K562 (cell line): Measurements from ENCODE around the gene GCN1. TPM values are rescaled to one million over a fixed set of nuclear protein-coding genes. Genes with fewer than 3 reads are reported as not detected.
A peak's percentile ranks its signal among the peaks of the same experiment; 100 is the strongest.

Experiments
- ATAC-seq: fragments of 200-7000 bp; cut with Tn5 transposase; 3 replicates; pipeline ENCODE4 v1.9.1; 2020; ENCODE audit warnings: moderate library complexity
- BruUV-seq: library from RNA; stranded (reverse); fragments of 400-500 nt; replicated peaks from 2 replicates; lab custom pipeline; 2021; lab: Mats Ljungman, UMichigan
- CTCF ChIA-PET: fragments of 300-600 bp; formaldehyde crosslinking; extraction: SDS; loops from one replicate; lab custom pipeline; 2021; ENCODE audit warnings: low intra/inter-chr PET ratio; lab: Yijun Ruan, JAX
- POLR2A ChIA-PET: fragments of 300-600, 350-650 bp; sonication (Branson Sonifier 250); formaldehyde crosslinking; extraction: SDS; loops from one replicate; lab custom pipeline; 2021; ENCODE audit warnings: antibody characterized with exemption, inconsistent platforms; lab: Yijun Ruan, JAX
- DNase-seq, 4 experiments: peaks; one replicate each; pipeline versions ENCODE4 v3.0.0 to v3.0.0-alpha.2; 2011 to 2018; ENCODE audit warnings: low spot score in 3 of 4, mixed read lengths in 3 of 4; ENCODE audit errors: extremely low read depth in 1 of 4
- FAIRE-seq: peaks from 2 replicates; lab custom pipeline; 2011; peaks lifted over from hg19 to GRCh38; lab: Jason Lieb, UNC
- H2AFZ ChIP-seq: 2 replicates; pipeline ENCODE4 v1.6.0; 2011; ENCODE audit warnings: low read depth, low read length, control low read depth, inconsistent platforms
- H3K27ac ChIP-seq: fragments of 200-600 bp; 3 replicates; pipeline ENCODE4 v1.8.0; 2011; ENCODE audit warnings: low read depth, mild to moderate bottlenecking, control low read depth, inconsistent platforms, low read length, moderate library complexity, mixed read lengths; ENCODE audit errors: extremely low read depth
- H3K27me3 ChIP-seq, 2 experiments: fragments of 300-600 bp in 1 of 2; 2 replicates in 1 of 2; 3 replicates in 1 of 2; pipeline versions ENCODE4 v1.6.0 to v1.8.0; 2011; ENCODE audit warnings: inconsistent platforms in 2 of 2, low read length in 2 of 2, mild to moderate bottlenecking in 1 of 2, mixed read lengths in 1 of 2, moderate library complexity in 1 of 2; ENCODE audit not compliant: control insufficient read depth in 2 of 2, insufficient read depth in 2 of 2
- H3K36me3 ChIP-seq: fragments of 300-600 bp; 3 replicates; pipeline ENCODE4 v1.8.0; 2011; ENCODE audit warnings: mild to moderate bottlenecking, low read length, inconsistent platforms; ENCODE audit not compliant: control insufficient read depth, insufficient read depth
- H3K4me1 ChIP-seq, 2 experiments: fragments of 200-600 bp in 1 of 2; replicated peaks in 1 of 2; 2 replicates in 1 of 2; 3 replicates in 1 of 2; pipeline versions ENCODE4 v1.5.1 to v1.8.0; 2011; ENCODE audit warnings: inconsistent platforms in 2 of 2, low read length in 2 of 2, mild to moderate bottlenecking in 1 of 2, mixed read lengths in 1 of 2, moderate library complexity in 1 of 2; ENCODE audit not compliant: control insufficient read depth in 2 of 2, insufficient read depth in 2 of 2
- H3K4me2 ChIP-seq: 2 replicates; pipeline ENCODE4 v1.6.1; 2011; ENCODE audit warnings: low read length, control low read depth, inconsistent platforms, mixed read lengths; ENCODE audit not compliant: insufficient read depth
- H3K4me3 ChIP-seq: fragments of 200-600 bp; sonication (generic), shearing (Covaris generic); 2 replicates; pipeline ENCODE4 v1.5.1; 2016; ENCODE audit warnings: control low read depth, inconsistent platforms
- H3K79me2 ChIP-seq: fragments of 200-600 bp; 3 replicates; pipeline ENCODE4 v1.8.0; 2011; ENCODE audit warnings: low read length, inconsistent platforms; ENCODE audit not compliant: control insufficient read depth, insufficient read depth
- H3K9ac ChIP-seq, 2 experiments: 2 replicates each; pipeline versions ENCODE4 v1.6.0 to v1.6.1; 2011; ENCODE audit warnings: low read depth in 2 of 2, low read length in 2 of 2, control low read depth in 1 of 2, inconsistent platforms in 1 of 2, mild to moderate bottlenecking in 1 of 2, mixed read lengths in 1 of 2; ENCODE audit not compliant: insufficient read depth in 1 of 2
- H3K9me1 ChIP-seq: one replicate; pipeline ENCODE4 v1.6.0; 2011; ENCODE audit warnings: inconsistent platforms, mild to moderate bottlenecking, low read length, moderate library complexity; ENCODE audit not compliant: control insufficient read depth, insufficient read depth
- H3K9me3 ChIP-seq: replicated peaks from 2 replicates; pipeline ENCODE4 v1.5.1; 2011; ENCODE audit warnings: low read depth, low read length, inconsistent platforms; ENCODE audit not compliant: control insufficient read depth, insufficient read depth
- H4K20me1 ChIP-seq: replicated peaks from 2 replicates; pipeline ENCODE4 v1.6.1; 2011; ENCODE audit warnings: low read length, inconsistent platforms, mixed read lengths; ENCODE audit not compliant: control insufficient read depth, insufficient read depth
- LCOR ChIP-seq: sonication (generic); formaldehyde crosslinking; IDR thresholded peaks from 2 replicates; pipeline ENCODE4 v1.8.0; 2022; ENCODE audit warnings: mild to moderate bottlenecking, missing genetic modification reagents
- POLR2G ChIP-seq: fragments of 200-400 bp; formaldehyde crosslinking; IDR thresholded peaks from 2 replicates; pipeline ENCODE4 v1.6.1; 2017; ENCODE audit warnings: low read depth, mild to moderate bottlenecking, antibody characterized with exemption, low read length, moderate library complexity
- WGBS: fragments of 100-300 bp; shearing (Covaris generic); methylation state at CpG from one replicate; pipeline ENCODE4 v1.1.6; 2016; ENCODE audit warnings: low coverage, mixed read lengths; ENCODE audit not compliant: insufficient coverage; ENCODE audit errors: missing lambda C conversion rate; 5-methylcytosine and 5-hydroxymethylcytosine counted together
- in situ Hi-C: fragments of 300-500 bp; cut with MboI; formaldehyde crosslinking; loops from 4 replicates; pipeline ENCODE4 v1.15.0; 2018; ENCODE audit warnings: inconsistent platforms, mixed read lengths
- intact Hi-C: fragments of 100-400 bp; cut with micrococcal nuclease; formaldehyde crosslinking; loops from 2 replicates; pipeline ENCODE4 v1.14.2; 2022
- polyA plus RNA-seq, 8 experiments: library from polyadenylated mRNA; depleted of rRNA in 4 of 8; stranded (reverse) in 5 of 8; unstranded in 3 of 8; fragments of >200 nt; fragmentation: Nextera tagmentation in 2 of 8; fragmentation: Illumina TruSeq in 1 of 8; extraction: Ambion mirVana in 2 of 8; extraction: Trizol in 1 of 8; gene quantifications; 2 replicates each; pipeline versions ENCODE4 v1.2.1 to v1.2.3, GENCODE V29; 2011 to 2014; ENCODE audit warnings: inconsistent platforms in 1 of 8, missing spikeins in 1 of 8
- total RNA-seq, 7 experiments: library from RNA; depleted of rRNA in 6 of 7; stranded (reverse); fragments of >200 nt in 6 of 7; fragmentation: Illumina TruSeq in 2 of 7; extraction: Trizol in 2 of 7; gene quantifications; 2 replicates each; pipeline versions ENCODE4 v1.2.1 to v1.2.3, GENCODE V29; 2011 to 2021; ENCODE audit warnings: low replicate concordance in 1 of 7
- TF ChIP-seq, protein P1 (sequence below): fragments of 250-450 bp; sonication (Bioruptor Pico); IDR thresholded peaks from 2 replicates; pipeline ENCODE4 v1.9.0; 2021; ENCODE audit warnings: mild to moderate bottlenecking, inconsistent platforms

The GCN1 gene
- total and polyA plus RNA-seq, 9 of the 15 experiments (the other 6 are each of a cell fraction or from before 2014, with no cell fraction given): 11.9 to 190 (median 51.7) TPM

DNA sequence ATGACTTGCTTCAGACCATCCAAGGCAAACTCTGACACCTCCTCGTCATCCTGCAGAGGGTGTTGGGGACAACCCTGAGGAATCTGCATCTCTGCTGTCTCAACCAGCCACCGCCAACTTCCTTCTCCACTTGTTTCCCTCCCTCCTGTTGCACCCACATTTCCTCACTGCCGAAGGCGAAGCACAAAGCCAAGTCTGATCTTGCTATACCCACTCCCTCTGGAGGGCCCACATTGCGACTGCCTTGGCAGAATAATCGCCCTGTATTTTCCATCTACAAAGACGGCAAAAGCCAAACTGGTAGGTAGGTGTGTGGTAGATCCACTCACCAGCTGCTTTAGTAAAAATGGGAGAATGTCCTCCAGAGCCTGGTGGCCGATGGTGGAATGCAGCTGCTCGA, 56.1 kb downstream of the GCN1 start:
- Histone ChIP-seq H3K27ac (no peak overlapping the region), H3K79me2 (no peaks in the 10 kb centered on the region), H3K36me3 (peaks cover 95% of the 10 kb centered on the region), H4K20me1 (no peaks in the 10 kb centered on the region), H3K4me1 (no peaks in the 10 kb centered on the region), H3K9me1 (no peaks in the 10 kb centered on the region), H2AFZ (no peak overlapping the region), H3K9me3 (no peaks in the 10 kb centered on the region), H3K4me3 (no peak overlapping the region), H3K27me3 (no peaks in the 10 kb centered on the region), H3K9ac (no peak overlapping the region), H3K4me2 (no peak overlapping the region)
- FAIRE-seq: no peak
- no peak for TF ChIP-seq LCOR (CRISPR knock-in tag)
- 93% methylated on average over 9 of the region's 9 CpGs for WGBS
- in situ Hi-C loops: no loop called here
- CTCF ChIA-PET: no interaction called here
- POLR2A ChIA-PET: interaction anchor here (0.6 to 1.4 kb wide), 4 partner anchors 10 to 973 kb away, joined by 3 to 4 read pairs (median 3); no protein-coding TSS in a partner anchor
- intact Hi-C loops: no loop called here
- ATAC-seq: no peak
- DNase-seq: no peak
- no TSS peak for BruUV-seq

DNA sequence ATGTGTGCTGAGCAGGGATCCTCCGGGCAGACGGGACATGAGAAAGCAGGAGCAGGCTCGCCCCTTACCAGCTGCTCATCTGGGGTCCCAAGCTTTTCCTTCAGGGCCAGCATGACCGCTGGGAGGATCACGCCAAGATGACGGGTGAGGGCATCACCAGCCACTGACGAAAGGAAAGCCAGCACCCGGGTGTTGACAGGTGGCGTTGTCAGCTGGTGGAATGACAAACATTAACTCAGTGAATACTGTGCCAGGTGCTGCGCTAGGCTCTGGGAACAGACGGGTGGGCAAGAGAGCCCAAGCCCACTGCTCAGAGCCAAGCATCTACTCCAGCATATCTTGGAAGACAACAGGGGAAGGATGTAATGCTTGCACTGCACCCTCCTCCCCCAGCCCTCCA, 56.7 kb downstream of the GCN1 start:
- intact Hi-C loops: no loop called here
- WGBS: 98% methylated on average over 11 of the region's 11 CpGs
- no peaks in the 10 kb centered on the region for H3K79me2 ChIP-seq
- no peak overlapping the region for H3K4me3 ChIP-seq
- POLR2A ChIA-PET: interaction anchor here (1.4 kb wide), 1 partner anchor 20 kb away, joined by 4 read pairs; no protein-coding TSS in a partner anchor
- no peak for FAIRE-seq
- no peaks in the 10 kb centered on the region for H3K9me1 ChIP-seq
- H3K36me3 ChIP-seq: peaks cover 96% of the 10 kb centered on the region
- no peaks in the 10 kb centered on the region for H3K4me1 ChIP-seq
- TF ChIP-seq POLR2G: peak; percentile 21; the same call in 1 of the 2 replicates
- TF ChIP-seq, protein P1, sequence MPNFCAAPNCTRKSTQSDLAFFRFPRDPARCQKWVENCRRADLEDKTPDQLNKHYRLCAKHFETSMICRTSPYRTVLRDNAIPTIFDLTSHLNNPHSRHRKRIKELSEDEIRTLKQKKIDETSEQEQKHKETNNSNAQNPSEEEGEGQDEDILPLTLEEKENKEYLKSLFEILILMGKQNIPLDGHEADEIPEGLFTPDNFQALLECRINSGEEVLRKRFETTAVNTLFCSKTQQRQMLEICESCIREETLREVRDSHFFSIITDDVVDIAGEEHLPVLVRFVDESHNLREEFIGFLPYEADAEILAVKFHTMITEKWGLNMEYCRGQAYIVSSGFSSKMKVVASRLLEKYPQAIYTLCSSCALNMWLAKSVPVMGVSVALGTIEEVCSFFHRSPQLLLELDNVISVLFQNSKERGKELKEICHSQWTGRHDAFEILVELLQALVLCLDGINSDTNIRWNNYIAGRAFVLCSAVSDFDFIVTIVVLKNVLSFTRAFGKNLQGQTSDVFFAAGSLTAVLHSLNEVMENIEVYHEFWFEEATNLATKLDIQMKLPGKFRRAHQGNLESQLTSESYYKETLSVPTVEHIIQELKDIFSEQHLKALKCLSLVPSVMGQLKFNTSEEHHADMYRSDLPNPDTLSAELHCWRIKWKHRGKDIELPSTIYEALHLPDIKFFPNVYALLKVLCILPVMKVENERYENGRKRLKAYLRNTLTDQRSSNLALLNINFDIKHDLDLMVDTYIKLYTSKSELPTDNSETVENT: no peak
- BruUV-seq: no TSS peak
- H3K4me2 ChIP-seq: no peak overlapping the region
- H3K9ac ChIP-seq: peak overlapping the region in 1 of 2 experiments; percentile 26; a peak in 1 of 4 replicates
- no peak for DNase-seq
- H4K20me1 ChIP-seq: no peaks in the 10 kb centered on the region
- no peak overlapping the region for H3K27ac ChIP-seq
- no peaks in the 10 kb centered on the region for H3K9me3 ChIP-seq
- no peaks in the 10 kb centered on the region for H3K27me3 ChIP-seq
- no peak for ATAC-seq
- CTCF ChIA-PET: no interaction called here
- no peak overlapping the region for H2AFZ ChIP-seq
- in situ Hi-C loops: no loop called here
